SK-N-SH (cell line): ENCODE data around the gene LTBP2. TPM values are rescaled to one million over a fixed set of nuclear protein-coding genes. Genes with fewer than 3 reads are reported as not detected.

Experiments
- CTCF ChIA-PET: fragments of 300-600, 350-600 bp; formaldehyde crosslinking; extraction: SDS; loops from one replicate; lab custom pipeline; 2021; lab: Yijun Ruan, JAX
- POLR2A ChIA-PET: fragments of 350-600 bp; sonication (Branson Sonifier 250); formaldehyde crosslinking; extraction: SDS; loops from one replicate; lab custom pipeline; 2020; ENCODE audit warnings: antibody characterized with exemption, inconsistent platforms; lab: Yijun Ruan, JAX
- DNase-seq: peaks from one replicate; pipeline ENCODE4 v3.0.0; 2012
- H2AFZ ChIP-seq: fragments of 200-600 bp; sonication (generic); 2 replicates; pipeline ENCODE4 v1.8.1; 2016; ENCODE audit warnings: antibody characterized with exemption, mild to moderate bottlenecking, low read depth
- H3F3A ChIP-seq: fragments of 200-600 bp; sonication (generic); replicated peaks from 2 replicates; pipeline ENCODE3; 2016; ENCODE audit warnings: antibody characterized with exemption, mild to moderate bottlenecking; ENCODE audit not compliant: insufficient read depth
- H3K27ac ChIP-seq, 2 experiments: fragments of 200-500 bp in 1 of 2; fragments of 200-600 bp in 1 of 2; sonication (Bioruptor generic) in 1 of 2; sonication (generic), shearing (Covaris generic) in 1 of 2; 2 replicates each; pipeline versions ENCODE4 v1.5.1 to v1.6.1; 2014 to 2016; ENCODE audit warnings: low read depth in 2 of 2, inconsistent platforms in 1 of 2, low read length in 1 of 2, mild to moderate bottlenecking in 1 of 2, mixed read lengths in 1 of 2
- H3K27me3 ChIP-seq: fragments of 200-600 bp; sonication (generic), shearing (Covaris generic); 2 replicates; pipeline ENCODE4 v1.6.1; 2016; ENCODE audit warnings: mixed run types; ENCODE audit not compliant: insufficient read depth
- H3K36me3 ChIP-seq, 2 experiments: fragments of 200-500 bp in 1 of 2; fragments of 200-600 bp in 1 of 2; sonication (Bioruptor generic) in 1 of 2; sonication (generic) in 1 of 2; replicated peaks in 1 of 2; 2 replicates each; pipeline versions ENCODE3 to v1.5.1; 2014 to 2016; ENCODE audit warnings: low read length in 1 of 2, mild to moderate bottlenecking in 1 of 2; ENCODE audit not compliant: insufficient read depth in 2 of 2, control insufficient read depth in 1 of 2
- H3K4me1 ChIP-seq, 2 experiments: fragments of 200-500 bp in 1 of 2; fragments of 200-600 bp in 1 of 2; sonication (Bioruptor generic) in 1 of 2; sonication (generic), shearing (Covaris generic) in 1 of 2; 2 replicates each; pipeline versions ENCODE4 v1.5.1 to v1.6.1; 2014 to 2016; ENCODE audit warnings: low read depth in 1 of 2, low read length in 1 of 2, mixed run types in 1 of 2; ENCODE audit not compliant: insufficient read depth in 2 of 2, control insufficient read depth in 1 of 2
- H3K4me2 ChIP-seq: fragments of 200-600 bp; sonication (generic), shearing (Covaris generic); 2 replicates; pipeline ENCODE4 v1.6.1; 2017; ENCODE audit warnings: mixed run types
- H3K4me3 ChIP-seq, 2 experiments: fragments of 200-500 bp in 1 of 2; fragments of 200-600 bp in 1 of 2; sonication (Bioruptor generic) in 1 of 2; sonication (generic), shearing (Covaris generic) in 1 of 2; 2 replicates each; pipeline versions ENCODE4 v1.5.1 to v1.8.1; 2014 to 2016; ENCODE audit warnings: low read depth in 2 of 2, inconsistent platforms in 1 of 2, low read length in 1 of 2, mild to moderate bottlenecking in 1 of 2, mixed read lengths in 1 of 2, moderate library complexity in 1 of 2
- H3K79me2 ChIP-seq: fragments of 200-600 bp; sonication (generic); 2 replicates; pipeline ENCODE4 v1.8.1; 2017; ENCODE audit warnings: mild to moderate bottlenecking; ENCODE audit not compliant: insufficient read depth
- H3K9ac ChIP-seq: fragments of 200-600 bp; sonication (generic); 2 replicates; pipeline ENCODE4 v1.6.1; 2017; ENCODE audit warnings: mixed run types
- H3K9me2 ChIP-seq: fragments of 200-600 bp; sonication (generic); 2 replicates; pipeline ENCODE4 v1.6.1; 2017; ENCODE audit warnings: mixed run types
- H3K9me3 ChIP-seq: fragments of 200-600 bp; sonication (generic); 2 replicates; pipeline ENCODE4 v1.6.1; 2017; ENCODE audit warnings: mixed run types, mild to moderate bottlenecking, moderate library complexity
- H4K20me1 ChIP-seq: fragments of 200-600 bp; sonication (generic); 2 replicates; pipeline ENCODE4 v1.6.1; 2017; ENCODE audit warnings: mild to moderate bottlenecking, mixed run types; ENCODE audit not compliant: insufficient read depth
- CHD2 ChIP-seq: fragments of 150-350 bp; IDR thresholded peaks from 2 replicates; pipeline ENCODE4 v1.6.1; 2018; ENCODE audit warnings: low read length; ENCODE audit not compliant: partially characterized antibody
- CTCF ChIP-seq: fragments of 200-600 bp; sonication (generic); IDR thresholded peaks from 2 replicates; pipeline ENCODE4 v1.6.1; 2017; ENCODE audit warnings: antibody characterized with exemption, mild to moderate bottlenecking, moderate library complexity
- GABPA ChIP-seq: IDR thresholded peaks from 2 replicates; pipeline ENCODE4 v1.4.0; 2012; ENCODE audit warnings: low read depth, mild to moderate bottlenecking
- MAX ChIP-seq: IDR thresholded peaks from 2 replicates; pipeline ENCODE4 v1.4.0; 2012; ENCODE audit warnings: low read depth
- MEF2A ChIP-seq: IDR thresholded peaks from 2 replicates; pipeline ENCODE4 v1.4.0; 2012; ENCODE audit warnings: low read depth, borderline replicate concordance
- MXI1 ChIP-seq: IDR thresholded peaks from 2 replicates; pipeline ENCODE4 v1.6.1; 2012; ENCODE audit warnings: mild to moderate bottlenecking, low read depth, low read length, improper control_type of control experiment
- PBX3 ChIP-seq: IDR thresholded peaks from 2 replicates; pipeline ENCODE4; 2012
- RAD21 ChIP-seq: IDR thresholded peaks from 2 replicates; pipeline ENCODE4 v1.6.1; 2012; ENCODE audit warnings: mild to moderate bottlenecking, low read length
- RCOR1 ChIP-seq: fragments of 150-350 bp; IDR thresholded peaks from 2 replicates; pipeline ENCODE4 v1.6.1; 2017; ENCODE audit warnings: antibody characterized with exemption, low read length
- SMC3 ChIP-seq: IDR thresholded peaks from 2 replicates; pipeline ENCODE4 v1.6.1; 2012; ENCODE audit warnings: low read depth, low read length, improper control_type of control experiment
- TCF12 ChIP-seq: IDR thresholded peaks from 2 replicates; pipeline ENCODE4 v1.4.0; 2012
- TEAD4 ChIP-seq: IDR thresholded peaks from 2 replicates; pipeline ENCODE4 v1.4.0; 2012; ENCODE audit warnings: mild to moderate bottlenecking, borderline replicate concordance; ENCODE audit not compliant: insufficient read depth
- whole genome bisulfite sequencing: methylation state at CpG from one replicate; pipeline ENCODE4 v1.1.6; 2017; ENCODE audit warnings: low lambda C conversion rate; 5-methylcytosine and 5-hydroxymethylcytosine counted together
- polyA plus RNA-seq, 3 experiments: library from polyadenylated mRNA; depleted of rRNA; stranded (reverse); fragments of >200 nt; gene quantifications; 2 replicates each; pipeline ENCODE4 v1.2.3, GENCODE V29; 2012

The LTBP2 gene
- polyA plus RNA-seq, 1 of the 3 experiments (the other 2 are of a cell fraction), result 58.8 TPM

- ChIA-PET POLR2A (no interaction called here), CTCF (interaction anchor here (0.9 to 3.6 kb wide), 4 partner anchors 39 to 174 kb away, joined by 3 to 10 read pairs (median 4); partner anchors contain the start of gene LTBP2)
- no peaks in the 10 kb centered on the region for H3K27me3 ChIP-seq
- WGBS, result 88% methylated on average over 15 of the region's 15 CpGs
- no peak overlapping the region for H3K27ac ChIP-seq
- no peaks in the 10 kb centered on the region for H3K79me2 ChIP-seq
- H3K9me2 ChIP-seq, result no peaks in the 10 kb centered on the region
- H3K4me3 ChIP-seq, result no peak overlapping the region
- H3K9ac ChIP-seq, result no peak overlapping the region
- DNase-seq, result no peak
- H3K4me1 ChIP-seq, result peaks cover 19 to 41% of the 10 kb centered on the region in 2 experiments; a peak in 3 of 4 replicates
- H2AFZ ChIP-seq, result no peak overlapping the region
- H3K36me3 ChIP-seq, result peaks cover 34 to 35% of the 10 kb centered on the region in 2 experiments
- H4K20me1 ChIP-seq, result no peaks in the 10 kb centered on the region
- TF ChIP-seq PBX3 (no peak), TCF12 (0 out of 2 replicates have a peak, but pooled peaks have one; percentile 18)
- H3K4me2 ChIP-seq, result no peak overlapping the region
- no peaks in the 10 kb centered on the region for H3K9me3 ChIP-seq
- H3F3A ChIP-seq, result peaks cover 40% of the 10 kb centered on the region
Observed at GRCh38 chr14:74653386-74654138, 41.5 kb upstream of the LTBP2 start.

- Histone ChIP-seq H2AFZ (no peak overlapping the region), H3K4me3 (no peak overlapping the region), H3K27me3 (no peaks in the 10 kb centered on the region)
- no peak for TF ChIP-seq MXI1
- no peak for TF ChIP-seq CTCF
- TF ChIP-seq RCOR1, result no peak
- no peak for TF ChIP-seq RAD21
- TF ChIP-seq CHD2, result no peak
- TF ChIP-seq SMC3, result no peak
- TF ChIP-seq MAX, result no peak
- TF ChIP-seq TEAD4, result no peak
- no peak for TF ChIP-seq PBX3
- TF ChIP-seq GABPA, result no peak
- TF ChIP-seq MEF2A, result no peak
- TF ChIP-seq TCF12, result no peak
- TF ChIP-seq, all 33 proteins: peak for 0
- Histone ChIP-seq H3K79me2 (no peaks in the 10 kb centered on the region), H3K27ac (no peak overlapping the region), H3F3A (peaks cover 39% of the 10 kb centered on the region), H3K9me2 (no peaks in the 10 kb centered on the region), H3K4me1 (peaks cover 29 to 50% of the 10 kb centered on the region in 2 experiments), H3K9ac (no peak overlapping the region), H4K20me1 (no peaks in the 10 kb centered on the region), H3K36me3 (peaks cover 25% of the 10 kb centered on the region in 2 experiments), H3K4me2 (no peak overlapping the region), H3K9me3 (no peaks in the 10 kb centered on the region)
- 84% methylated on average over 3 of the region's 4 CpGs for WGBS
- ChIA-PET POLR2A (no interaction called here), CTCF (interaction anchor here (1.0 to 3.6 kb wide), 4 partner anchors 14 to 46 kb away, joined by 3 to 10 read pairs (median 6); partner anchors contain the start of gene LTBP2)
- no peak for DNase-seq
Observed at GRCh38 chr14:74652541-74652940, 40.5 kb upstream of the LTBP2 start.
